Nephron progenitor cell (in vitro differentiated cells): ENCODE results near the gene SH3RF1.

Experiments used
- DNase-seq: peaks from one replicate; pipeline ENCODE4 v3.0.0; 2021
- H3K27ac Mint-ChIP-seq: 2 replicates; pipeline ENCODE4 v1.8.0; 2021; ENCODE audit warnings: mild to moderate bottlenecking, moderate library complexity, mixed read lengths
- H3K27me3 Mint-ChIP-seq: 2 replicates; pipeline ENCODE4 v1.8.0; 2021; ENCODE audit warnings: mild to moderate bottlenecking, low read depth, mixed read lengths; ENCODE audit not compliant: poor library complexity
- H3K36me3 Mint-ChIP-seq: 2 replicates; pipeline ENCODE4 v1.8.0; 2021; ENCODE audit warnings: low read depth, mixed read lengths
- H3K4me1 Mint-ChIP-seq: 2 replicates; pipeline ENCODE4 v1.8.0; 2021; ENCODE audit warnings: mixed read lengths
- H3K4me3 Mint-ChIP-seq: 2 replicates; pipeline ENCODE4 v1.8.0; 2021; ENCODE audit warnings: mild to moderate bottlenecking, moderate library complexity, mixed read lengths
- H3K9me3 Mint-ChIP-seq: 2 replicates; pipeline ENCODE4 v1.8.0; 2021; ENCODE audit warnings: mild to moderate bottlenecking, moderate library complexity, mixed read lengths
- CTCF ChIP-seq: fragments of 200-600 bp; sonication (generic); IDR thresholded peaks from 2 replicates; pipeline ENCODE4 v1.5.0; 2021; ENCODE audit warnings: antibody characterized with exemption

The SH3RF1 gene

GRCh38 chr4:169311643-169312365 lies 41.0 kb upstream of the SH3RF1 start:
- no peaks in the 10 kb centered on the region for H3K36me3 Mint-ChIP-seq
- H3K27ac Mint-ChIP-seq, result no peak overlapping the region
- peak; percentile 49 for TF ChIP-seq CTCF
- peaks cover 8% of the 10 kb centered on the region for H3K27me3 Mint-ChIP-seq
- no peak overlapping the region for H3K4me3 Mint-ChIP-seq
- H3K9me3 Mint-ChIP-seq, result peaks cover 10% of the 10 kb centered on the region
- peaks cover 19% of the 10 kb centered on the region for H3K4me1 Mint-ChIP-seq
- DNase-seq, result peak; percentile 8

- Mint-ChIP-seq H3K27ac (no peak overlapping the region), H3K4me1 (no peaks in the 10 kb centered on the region), H3K9me3 (peaks cover 10% of the 10 kb centered on the region), H3K27me3 (peaks cover 8% of the 10 kb centered on the region), H3K4me3 (no peak overlapping the region), H3K36me3 (no peaks in the 10 kb centered on the region)
- DNase-seq, result no peak
- no peak for TF ChIP-seq CTCF
Observed at GRCh38 chr4:169309326-169309967, 38.7 kb upstream of the SH3RF1 start.

- no peak for DNase-seq
- no peaks in the 10 kb centered on the region for H3K4me1 Mint-ChIP-seq
- H3K27ac Mint-ChIP-seq, result no peak overlapping the region
- TF ChIP-seq CTCF, result no peak
- H3K27me3 Mint-ChIP-seq, result peaks cover 3% of the 10 kb centered on the region
- no peak overlapping the region for H3K4me3 Mint-ChIP-seq
- H3K36me3 Mint-ChIP-seq, result no peaks in the 10 kb centered on the region
- peaks cover 10% of the 10 kb centered on the region for H3K9me3 Mint-ChIP-seq
Observed at GRCh38 chr4:169307576-169307975, 36.8 kb upstream of the SH3RF1 start.

- Mint-ChIP-seq H3K27me3 (peaks cover 6% of the 10 kb centered on the region), H3K4me1 (no peaks in the 10 kb centered on the region), H3K4me3 (no peak overlapping the region), H3K9me3 (peaks cover 10% of the 10 kb centered on the region), H3K27ac (no peak overlapping the region), H3K36me3 (no peaks in the 10 kb centered on the region)
- DNase-seq, result no peak
- no peak for TF ChIP-seq CTCF
Observed at GRCh38 chr4:169305651-169306050, 34.9 kb upstream of the SH3RF1 start.

GRCh38 chr4:169305173-169305572 lies 34.4 kb upstream of the SH3RF1 start:
- Mint-ChIP-seq H3K4me1 (no peaks in the 10 kb centered on the region), H3K4me3 (no peak overlapping the region), H3K36me3 (no peaks in the 10 kb centered on the region), H3K9me3 (peaks cover 10% of the 10 kb centered on the region), H3K27me3 (peaks cover 6% of the 10 kb centered on the region), H3K27ac (no peak overlapping the region)
- no peak for DNase-seq
- no peak for TF ChIP-seq CTCF

- Mint-ChIP-seq H3K9me3 (peaks cover 16% of the 10 kb centered on the region), H3K4me1 (no peaks in the 10 kb centered on the region), H3K27ac (no peak overlapping the region), H3K27me3 (peaks cover 3% of the 10 kb centered on the region), H3K36me3 (no peaks in the 10 kb centered on the region), H3K4me3 (no peak overlapping the region)
- no peak for TF ChIP-seq CTCF
- no peak for DNase-seq
Observed at GRCh38 chr4:169295822-169296221, 25.1 kb upstream of the SH3RF1 start.
